K562 (cell line): Measurements from ENCODE around the gene ZSWIM2.

ENCODE experiments used
- CBFA2T2 ChIP-seq: fragments of 450-650 bp; conservative IDR thresholded peaks from 2 replicates; pipeline ENCODE4 v1.6.1; 2017; ENCODE audit warnings: mild to moderate bottlenecking
- IFI16 ChIP-seq: fragments of 250-450 bp; sonication (Bioruptor Pico); IDR thresholded peaks from 2 replicates; pipeline ENCODE4 v2.1.2; 2022; ENCODE audit warnings: mild to moderate bottlenecking, inconsistent platforms
- JUN ChIP-seq, 2 experiments: sonication (generic) in 1 of 2; formaldehyde crosslinking in 1 of 2; IDR thresholded peaks; 2 replicates each; pipeline versions ENCODE4 v1.6.1 to v1.8.0; 2012 to 2022; ENCODE audit warnings: borderline replicate concordance in 2 of 2, mild to moderate bottlenecking in 2 of 2, improper control_type of control experiment in 1 of 2, low read depth in 1 of 2, low read length in 1 of 2, missing genetic modification reagents in 1 of 2
- KLF1 ChIP-seq: fragments of 450-650 bp; IDR thresholded peaks from 2 replicates; pipeline ENCODE4 v1.6.1; 2016; ENCODE audit warnings: missing genetic modification characterization, missing compliant biosample characterization
- MBD2 ChIP-seq: sonication (generic); IDR thresholded peaks from 2 replicates; pipeline ENCODE4 v1.6.1; 2016; ENCODE audit warnings: low read depth, borderline replicate concordance
- NEUROD1 ChIP-seq: fragments of 150-350 bp; IDR thresholded peaks from 2 replicates; pipeline ENCODE4 v1.6.1; 2014; ENCODE audit warnings: borderline replicate concordance, low read length, low read depth; ENCODE audit not compliant: partially characterized antibody
- RAD21 ChIP-seq, 2 experiments: fragments of 250-450 bp in 1 of 2; fragments of 450-650 bp in 1 of 2; sonication (Bioruptor Pico) in 1 of 2; formaldehyde crosslinking in 1 of 2; IDR thresholded peaks in 1 of 2; conservative IDR thresholded peaks in 1 of 2; 2 replicates each; pipeline versions ENCODE4 v1.4.0 to v1.8.0; 2020 to 2022; ENCODE audit warnings: mild to moderate bottlenecking in 2 of 2, moderate library complexity in 1 of 2
- SMC3 ChIP-seq: conservative IDR thresholded peaks from 2 replicates; pipeline ENCODE4 v1.6.1; 2011; ENCODE audit warnings: low read depth, low read length, improper control_type of control experiment; ENCODE audit not compliant: insufficient read depth
- ZBTB1 ChIP-seq: sonication (generic); formaldehyde crosslinking; IDR thresholded peaks from 2 replicates; pipeline ENCODE4 v1.8.1; 2023; ENCODE audit warnings: missing genetic modification reagents, low read depth, mild to moderate bottlenecking, borderline replicate concordance
- TF ChIP-seq, protein P1 (sequence below), 3 experiments: IDR thresholded peaks in 2 of 3; conservative IDR thresholded peaks in 1 of 3; 2 replicates each; pipeline ENCODE4 v1.5.1; 2011 to 2012; ENCODE audit warnings: low read length in 3 of 3, mild to moderate bottlenecking in 3 of 3, control low read depth in 2 of 3, improper control_type of control experiment in 1 of 3, inconsistent platforms in 1 of 3, low read depth in 1 of 3, mixed read lengths in 1 of 3, moderate library complexity in 1 of 3; ENCODE audit not compliant: insufficient read depth in 2 of 3
- TF ChIP-seq, protein P2 (sequence below): sonication (generic); formaldehyde crosslinking; IDR thresholded peaks from 2 replicates; pipeline ENCODE4 v1.8.1; 2023; ENCODE audit warnings: mild to moderate bottlenecking, missing genetic modification reagents, moderate library complexity
- TF ChIP-seq, protein P3 (sequence below): fragments of 450-650 bp; IDR thresholded peaks from 2 replicates; pipeline ENCODE4 v1.6.1; 2016; ENCODE audit warnings: low read depth
- TF ChIP-seq, protein P4 (sequence below): sonication (generic); formaldehyde crosslinking; IDR thresholded peaks from 2 replicates; pipeline ENCODE4 v1.8.0; 2022; ENCODE audit warnings: missing genetic modification reagents, mild to moderate bottlenecking, borderline replicate concordance

DNA sequence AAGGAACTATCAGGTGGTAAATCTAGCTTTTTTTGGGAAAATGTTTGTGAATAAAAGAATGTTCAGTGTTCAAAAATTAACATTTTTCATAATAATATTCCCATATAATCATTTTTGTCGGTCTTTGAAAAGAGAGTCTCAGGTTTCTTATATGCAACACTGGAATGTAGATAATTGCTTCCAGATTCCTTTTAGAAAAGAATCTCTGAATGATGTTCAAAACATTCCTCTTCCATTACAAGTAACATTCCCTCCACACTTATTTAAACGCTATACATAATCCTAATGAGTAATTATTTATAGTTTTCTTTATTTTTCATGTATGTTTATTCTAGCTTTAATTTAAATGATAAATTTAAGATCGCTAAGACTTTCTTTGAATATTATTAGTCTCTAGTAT, 7.0 kb downstream of the ZSWIM2 start:
- TF ChIP-seq, protein P1, sequence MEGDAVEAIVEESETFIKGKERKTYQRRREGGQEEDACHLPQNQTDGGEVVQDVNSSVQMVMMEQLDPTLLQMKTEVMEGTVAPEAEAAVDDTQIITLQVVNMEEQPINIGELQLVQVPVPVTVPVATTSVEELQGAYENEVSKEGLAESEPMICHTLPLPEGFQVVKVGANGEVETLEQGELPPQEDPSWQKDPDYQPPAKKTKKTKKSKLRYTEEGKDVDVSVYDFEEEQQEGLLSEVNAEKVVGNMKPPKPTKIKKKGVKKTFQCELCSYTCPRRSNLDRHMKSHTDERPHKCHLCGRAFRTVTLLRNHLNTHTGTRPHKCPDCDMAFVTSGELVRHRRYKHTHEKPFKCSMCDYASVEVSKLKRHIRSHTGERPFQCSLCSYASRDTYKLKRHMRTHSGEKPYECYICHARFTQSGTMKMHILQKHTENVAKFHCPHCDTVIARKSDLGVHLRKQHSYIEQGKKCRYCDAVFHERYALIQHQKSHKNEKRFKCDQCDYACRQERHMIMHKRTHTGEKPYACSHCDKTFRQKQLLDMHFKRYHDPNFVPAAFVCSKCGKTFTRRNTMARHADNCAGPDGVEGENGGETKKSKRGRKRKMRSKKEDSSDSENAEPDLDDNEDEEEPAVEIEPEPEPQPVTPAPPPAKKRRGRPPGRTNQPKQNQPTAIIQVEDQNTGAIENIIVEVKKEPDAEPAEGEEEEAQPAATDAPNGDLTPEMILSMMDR (IDR thresholded peaks at IDR 0.05 in 2 of 3, conservative IDR thresholded peaks at IDR 0.05 in 1 of 3; ENCODE audit: insufficient read depth in 2 of 3, low read depth in 1 of 3, low read length in 3 of 3): no peak
- TF ChIP-seq SMC3 (no peak), KLF1 (no peak), ZBTB1 (CRISPR knock-in tag) (no peak), NEUROD1 (no peak), CBFA2T2 (no peak), IFI16 (CRISPR knock-in tag) (no peak), RAD21 (CRISPR knock-in tag; conservative IDR thresholded peaks at IDR 0.05 in 1 of 2, IDR thresholded peaks at IDR 0.05 in 1 of 2) (no peak), MBD2 (no peak), JUN (IDR thresholded peaks at IDR 0.05; ENCODE audit: borderline replicate concordance, low read depth, low read length) (no peak), JUN (CRISPR knock-in tag; IDR thresholded peaks at IDR 0.05; ENCODE audit: borderline replicate concordance) (no peak)
- TF ChIP-seq, protein P2, sequence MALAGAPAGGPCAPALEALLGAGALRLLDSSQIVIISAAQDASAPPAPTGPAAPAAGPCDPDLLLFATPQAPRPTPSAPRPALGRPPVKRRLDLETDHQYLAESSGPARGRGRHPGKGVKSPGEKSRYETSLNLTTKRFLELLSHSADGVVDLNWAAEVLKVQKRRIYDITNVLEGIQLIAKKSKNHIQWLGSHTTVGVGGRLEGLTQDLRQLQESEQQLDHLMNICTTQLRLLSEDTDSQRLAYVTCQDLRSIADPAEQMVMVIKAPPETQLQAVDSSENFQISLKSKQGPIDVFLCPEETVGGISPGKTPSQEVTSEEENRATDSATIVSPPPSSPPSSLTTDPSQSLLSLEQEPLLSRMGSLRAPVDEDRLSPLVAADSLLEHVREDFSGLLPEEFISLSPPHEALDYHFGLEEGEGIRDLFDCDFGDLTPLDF (CRISPR knock-in tag): no peak
- TF ChIP-seq, protein P3, sequence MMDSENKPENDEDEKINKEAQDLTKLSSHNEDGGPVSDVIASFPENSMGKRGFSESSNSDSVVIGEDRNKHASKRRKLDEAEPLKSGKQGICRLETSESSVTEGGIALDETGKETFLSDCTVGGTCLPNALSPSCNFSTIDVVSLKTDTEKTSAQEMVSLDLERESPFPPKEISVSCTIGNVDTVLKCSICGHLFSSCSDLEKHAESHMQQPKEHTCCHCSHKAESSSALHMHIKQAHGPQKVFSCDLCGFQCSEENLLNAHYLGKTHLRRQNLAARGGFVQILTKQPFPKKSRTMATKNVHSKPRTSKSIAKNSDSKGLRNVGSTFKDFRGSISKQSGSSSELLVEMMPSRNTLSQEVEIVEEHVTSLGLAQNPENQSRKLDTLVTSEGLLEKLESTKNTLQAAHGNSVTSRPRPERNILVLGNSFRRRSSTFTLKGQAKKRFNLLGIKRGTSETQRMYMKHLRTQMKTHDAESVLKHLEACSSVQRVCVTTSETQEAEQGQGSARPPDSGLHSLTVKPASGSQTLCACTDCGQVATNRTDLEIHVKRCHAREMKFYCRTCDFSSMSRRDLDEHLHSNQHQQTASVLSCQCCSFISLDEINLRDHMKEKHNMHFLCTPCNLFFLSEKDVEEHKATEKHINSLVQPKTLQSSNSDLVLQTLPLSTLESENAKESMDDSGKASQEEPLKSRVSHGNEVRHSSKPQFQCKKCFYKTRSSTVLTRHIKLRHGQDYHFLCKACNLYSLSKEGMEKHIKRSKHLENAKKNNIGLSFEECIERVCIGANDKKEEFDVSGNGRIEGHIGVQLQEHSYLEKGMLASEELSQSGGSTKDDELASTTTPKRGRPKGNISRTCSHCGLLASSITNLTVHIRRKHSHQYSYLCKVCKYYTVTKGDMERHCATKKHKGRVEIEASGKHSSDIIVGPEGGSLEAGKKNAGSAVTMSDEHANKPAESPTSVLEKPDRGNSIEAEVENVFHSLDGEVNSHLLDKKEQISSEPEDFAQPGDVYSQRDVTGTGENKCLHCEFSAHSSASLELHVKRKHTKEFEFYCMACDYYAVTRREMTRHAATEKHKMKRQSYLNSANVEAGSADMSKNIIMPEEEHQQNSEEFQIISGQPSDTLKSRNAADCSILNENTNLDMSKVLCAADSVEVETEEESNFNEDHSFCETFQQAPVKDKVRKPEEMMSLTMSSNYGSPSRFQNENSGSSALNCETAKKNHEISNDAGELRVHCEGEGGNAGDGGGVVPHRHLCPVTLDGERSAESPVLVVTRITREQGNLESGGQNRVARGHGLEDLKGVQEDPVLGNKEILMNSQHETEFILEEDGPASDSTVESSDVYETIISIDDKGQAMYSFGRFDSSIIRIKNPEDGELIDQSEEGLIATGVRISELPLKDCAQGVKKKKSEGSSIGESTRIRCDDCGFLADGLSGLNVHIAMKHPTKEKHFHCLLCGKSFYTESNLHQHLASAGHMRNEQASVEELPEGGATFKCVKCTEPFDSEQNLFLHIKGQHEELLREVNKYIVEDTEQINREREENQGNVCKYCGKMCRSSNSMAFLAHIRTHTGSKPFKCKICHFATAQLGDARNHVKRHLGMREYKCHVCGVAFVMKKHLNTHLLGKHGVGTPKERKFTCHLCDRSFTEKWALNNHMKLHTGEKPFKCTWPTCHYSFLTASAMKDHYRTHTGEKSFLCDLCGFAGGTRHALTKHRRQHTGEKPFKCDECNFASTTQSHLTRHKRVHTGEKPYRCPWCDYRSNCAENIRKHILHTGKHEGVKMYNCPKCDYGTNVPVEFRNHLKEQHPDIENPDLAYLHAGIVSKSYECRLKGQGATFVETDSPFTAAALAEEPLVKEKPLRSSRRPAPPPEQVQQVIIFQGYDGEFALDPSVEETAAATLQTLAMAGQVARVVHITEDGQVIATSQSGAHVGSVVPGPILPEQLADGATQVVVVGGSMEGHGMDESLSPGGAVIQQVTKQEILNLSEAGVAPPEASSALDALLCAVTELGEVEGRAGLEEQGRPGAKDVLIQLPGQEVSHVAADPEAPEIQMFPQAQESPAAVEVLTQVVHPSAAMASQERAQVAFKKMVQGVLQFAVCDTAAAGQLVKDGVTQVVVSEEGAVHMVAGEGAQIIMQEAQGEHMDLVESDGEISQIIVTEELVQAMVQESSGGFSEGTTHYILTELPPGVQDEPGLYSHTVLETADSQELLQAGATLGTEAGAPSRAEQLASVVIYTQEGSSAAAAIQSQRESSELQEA: no peak
- TF ChIP-seq, protein P4, sequence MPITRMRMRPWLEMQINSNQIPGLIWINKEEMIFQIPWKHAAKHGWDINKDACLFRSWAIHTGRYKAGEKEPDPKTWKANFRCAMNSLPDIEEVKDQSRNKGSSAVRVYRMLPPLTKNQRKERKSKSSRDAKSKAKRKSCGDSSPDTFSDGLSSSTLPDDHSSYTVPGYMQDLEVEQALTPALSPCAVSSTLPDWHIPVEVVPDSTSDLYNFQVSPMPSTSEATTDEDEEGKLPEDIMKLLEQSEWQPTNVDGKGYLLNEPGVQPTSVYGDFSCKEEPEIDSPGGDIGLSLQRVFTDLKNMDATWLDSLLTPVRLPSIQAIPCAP (CRISPR knock-in tag): no peak
